Measurements from ENCODE around the gene JCAD. TPM values are rescaled to one million over a fixed set of nuclear protein-coding genes. Genes with fewer than 3 reads are reported as not detected.

Gene JCAD
- total RNA-seq, 1 experiment from 2014 or later, result 0.77 TPM

DNA sequence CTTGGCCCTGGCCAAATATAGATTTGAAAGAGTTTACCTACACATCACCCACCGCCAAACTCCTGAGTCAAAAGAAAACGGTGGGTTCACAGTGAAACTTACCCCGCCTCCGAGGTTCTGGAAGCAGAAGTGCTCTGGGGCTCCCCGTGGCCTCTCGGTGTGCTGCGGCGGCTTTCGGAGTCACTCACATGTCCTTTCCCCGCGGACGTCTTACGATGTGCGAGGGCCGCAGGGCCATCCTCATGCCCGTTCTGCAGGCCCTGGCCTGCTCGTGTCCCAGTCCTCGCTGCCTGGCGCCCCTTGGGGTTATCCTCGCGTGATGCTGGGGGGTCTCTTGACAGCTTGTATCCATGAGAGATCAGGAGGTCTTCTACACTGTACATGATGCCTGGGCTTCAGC is 12.0 kb downstream of the JCAD start:
- H2AK5ac ChIP-seq (ENCODE audit: insufficient read length, low read length), result no peak overlapping the region
- no peaks in the 10 kb centered on the region for H3K27me3 ChIP-seq (ENCODE audit: insufficient read depth, low read length)
- no peak overlapping the region for H3T11ph ChIP-seq (ENCODE audit: low read length)
- H3K4me1 ChIP-seq (ENCODE audit: insufficient read depth, low read length), result no peaks in the 10 kb centered on the region
- no peaks in the 10 kb centered on the region for H3K79me2 ChIP-seq (ENCODE audit: insufficient read depth, low read length)
- H3K27me3 Mint-ChIP-seq (ENCODE audit: low read depth), result peaks cover 10% of the 10 kb centered on the region
- H3K4me1 Mint-ChIP-seq, result peaks cover 26 to 36% of the 10 kb centered on the region in 2 experiments
- H2BK20ac ChIP-seq (ENCODE audit: low read depth, low read length, poor library complexity, severe bottlenecking), result no peak overlapping the region
- no peak overlapping the region for H2BK120ac ChIP-seq (ENCODE audit: low read depth, low read length, poor library complexity, severe bottlenecking)
- no peak overlapping the region for H3K4me2 ChIP-seq (ENCODE audit: insufficient read depth, insufficient read length, low read length)
- TF ChIP-seq, protein P1, sequence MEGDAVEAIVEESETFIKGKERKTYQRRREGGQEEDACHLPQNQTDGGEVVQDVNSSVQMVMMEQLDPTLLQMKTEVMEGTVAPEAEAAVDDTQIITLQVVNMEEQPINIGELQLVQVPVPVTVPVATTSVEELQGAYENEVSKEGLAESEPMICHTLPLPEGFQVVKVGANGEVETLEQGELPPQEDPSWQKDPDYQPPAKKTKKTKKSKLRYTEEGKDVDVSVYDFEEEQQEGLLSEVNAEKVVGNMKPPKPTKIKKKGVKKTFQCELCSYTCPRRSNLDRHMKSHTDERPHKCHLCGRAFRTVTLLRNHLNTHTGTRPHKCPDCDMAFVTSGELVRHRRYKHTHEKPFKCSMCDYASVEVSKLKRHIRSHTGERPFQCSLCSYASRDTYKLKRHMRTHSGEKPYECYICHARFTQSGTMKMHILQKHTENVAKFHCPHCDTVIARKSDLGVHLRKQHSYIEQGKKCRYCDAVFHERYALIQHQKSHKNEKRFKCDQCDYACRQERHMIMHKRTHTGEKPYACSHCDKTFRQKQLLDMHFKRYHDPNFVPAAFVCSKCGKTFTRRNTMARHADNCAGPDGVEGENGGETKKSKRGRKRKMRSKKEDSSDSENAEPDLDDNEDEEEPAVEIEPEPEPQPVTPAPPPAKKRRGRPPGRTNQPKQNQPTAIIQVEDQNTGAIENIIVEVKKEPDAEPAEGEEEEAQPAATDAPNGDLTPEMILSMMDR (conservative IDR thresholded peaks at IDR 0.05), result no peak
- H4K5ac ChIP-seq (ENCODE audit: insufficient read length, low read depth, low read length), result no peak overlapping the region
- H3K9me3 Mint-ChIP-seq, result no peaks in the 10 kb centered on the region
- H3K79me1 ChIP-seq (ENCODE audit: insufficient read depth, low read depth, low read length, poor library complexity, severe bottlenecking), result no peaks in the 10 kb centered on the region
- H3K9me3 ChIP-seq (ENCODE audit: control insufficient read depth, low read depth, low read length), result no peaks in the 10 kb centered on the region
- no peak overlapping the region for H2AFZ ChIP-seq (ENCODE audit: low read length)
- peaks cover 0 to 4% (median 0%) of the 10 kb centered on the region in 3 experiments; a peak in 1 of 7 replicates for H3K36me3 Mint-ChIP-seq (ENCODE audit: insufficient read depth in 1 of 3, low read depth in 3 of 3)
- H2BK12ac ChIP-seq (ENCODE audit: insufficient read length, low read depth, low read length), result no peak overlapping the region
- no peak overlapping the region for H2BK5ac ChIP-seq (ENCODE audit: insufficient read length, low read length)
- H4K8ac ChIP-seq (replicated peaks; ENCODE audit: insufficient read length, low read depth, low read length), result no peak overlapping the region
- H3K23ac ChIP-seq (ENCODE audit: insufficient read length, low read depth, low read length), result no peak overlapping the region
- H3K4me3 Mint-ChIP-seq, result no peak overlapping the region
- H2BK15ac ChIP-seq (ENCODE audit: low read depth, low read length), result no peak overlapping the region
- no CpG with 5 or more reads among the region's 21 CpGs for WGBS (ENCODE audit: extremely low coverage, insufficient read length, low lambda C conversion rate)
- no peak overlapping the region for H3K18ac ChIP-seq (ENCODE audit: insufficient read length, low read depth, low read length)
- H3K27ac ChIP-seq (ENCODE audit: insufficient read length, low read depth, low read length), result no peak overlapping the region
- no peak overlapping the region for H3K9ac ChIP-seq (ENCODE audit: extremely low read depth, insufficient read length, low read length)
- H3K23me2 ChIP-seq (ENCODE audit: insufficient read length, low read depth, low read length, poor library complexity, severe bottlenecking), result no peaks in the 10 kb centered on the region
- no peak for DNase-seq
- H3K56ac ChIP-seq (ENCODE audit: insufficient read length, low read depth, low read length), result no peak overlapping the region
- no peak overlapping the region for H4K91ac ChIP-seq (ENCODE audit: insufficient read length, low read depth, low read length)
- no peak overlapping the region; a peak in 1 of 7 replicates for H3K27ac Mint-ChIP-seq
- H3K4ac ChIP-seq (ENCODE audit: low read depth, low read length), result no peak overlapping the region
- no peaks in the 10 kb centered on the region for H4K20me1 ChIP-seq (ENCODE audit: control insufficient read depth, insufficient read depth, insufficient read length)
- H3K14ac ChIP-seq (ENCODE audit: insufficient read depth, low read length), result no peak overlapping the region; the same call in 1 of the 2 replicates
